Measurements from ENCODE around the gene FAXDC2. TPM values are rescaled to one million over a fixed set of nuclear protein-coding genes. Genes with fewer than 3 reads are reported as not detected.

FAXDC2 gene
- total and polyA plus RNA-seq, 9 of the 15 experiments (the other 6 are each of a cell fraction or from before 2014, with no cell fraction given) = 2.4 to 30.0 (median 9.9) TPM

GRCh38 chr5:154801083-154801482 is 49.3 kb downstream of the FAXDC2 start:
- H3K36me3 ChIP-seq (ENCODE audit: control insufficient read depth, insufficient read depth, low read length) = peaks cover 98% of the 10 kb centered on the region
- H3K4me2 ChIP-seq (ENCODE audit: insufficient read depth, low read length) = no peak overlapping the region
- no peak for FAIRE-seq
- DNase-seq (ENCODE audit: extremely low read depth in 1 of 4, low spot score in 3 of 4) = no peak
- no TSS peak for BruUV-seq (replicated peaks)
- no peaks in the 10 kb centered on the region for H4K20me1 ChIP-seq (replicated peaks; ENCODE audit: control insufficient read depth, insufficient read depth, low read length)
- no peak overlapping the region for H3K4me3 ChIP-seq
- in situ Hi-C loops (cut with MboI) (loop anchor here (10.0 kb wide), 1 partner anchor 156 kb away; no protein-coding TSS in a partner anchor), intact Hi-C loops (cut with micrococcal nuclease) (no loop called here)
- ATAC-seq = no peak
- CTCF ChIA-PET (ENCODE audit: low intra/inter-chr PET ratio) = no interaction called here
- H3K27me3 ChIP-seq (ENCODE audit: control insufficient read depth in 2 of 2, insufficient read depth in 2 of 2, low read length in 2 of 2) = no peaks in the 10 kb centered on the region
- no peak overlapping the region for H3K27ac ChIP-seq (ENCODE audit: extremely low read depth, low read depth, low read length)
- H3K79me2 ChIP-seq (ENCODE audit: control insufficient read depth, insufficient read depth, low read length) = peaks cover 34% of the 10 kb centered on the region; the same call in 2 of the 3 replicates
- POLR2A ChIA-PET = interaction anchor here (0.9 to 1.4 kb wide), 3 partner anchors 17 to 34 kb away, joined by 3 to 5 read pairs (median 3); no protein-coding TSS in a partner anchor
- H3K4me1 ChIP-seq (replicated peaks in 1 of 2; ENCODE audit: control insufficient read depth in 2 of 2, insufficient read depth in 2 of 2, low read length in 2 of 2) = no peaks in the 10 kb centered on the region
- TF ChIP-seq ATF6 (CRISPR knock-in tag; IDR thresholded peaks at IDR 0.05) = no peak
- TF ChIP-seq HLTF (IDR thresholded peaks at IDR 0.05) = no peak
- TF ChIP-seq ZNF449 (CRISPR knock-in tag; IDR thresholded peaks at IDR 0.05) = no peak
- TF ChIP-seq FOXA3 (CRISPR knock-in tag; conservative IDR thresholded peaks at IDR 0.05 in 1 of 2, IDR thresholded peaks at IDR 0.05 in 1 of 2) = no peak
- no peak for TF ChIP-seq CLOCK (CRISPR knock-in tag; IDR thresholded peaks at IDR 0.05; ENCODE audit: borderline replicate concordance)
- 94% methylated on average over 3 of the region's 3 CpGs for WGBS (ENCODE audit: insufficient coverage, low coverage, missing lambda C conversion rate)
- H3K9ac ChIP-seq (ENCODE audit: insufficient read depth in 1 of 2, low read depth in 2 of 2, low read length in 2 of 2) = no peak overlapping the region
- H3K9me1 ChIP-seq (ENCODE audit: control insufficient read depth, insufficient read depth, low read length) = peaks cover 2% of the 10 kb centered on the region
- H3K9me3 ChIP-seq (replicated peaks; ENCODE audit: control insufficient read depth, insufficient read depth, low read depth, low read length) = no peaks in the 10 kb centered on the region
- H2AFZ ChIP-seq (ENCODE audit: low read depth, low read length) = no peak overlapping the region

All from K562 (cell line).